ENCODE measurements around the gene TTLL6.

TTLL6 gene

GRCh38 chr17:48747445-48748363 lies 69.3 kb downstream of the TTLL6 start:
- Histone ChIP-seq H3K4me3 (ENCODE audit: insufficient read length, low read depth) (peak overlapping the region; percentile 12), H3K9ac (ENCODE audit: insufficient read length, low read depth) (peak overlapping the region; percentile 45), H3K4me1 (ENCODE audit: insufficient read depth, insufficient read length) (no peaks in the 10 kb centered on the region), H3K27me3 (ENCODE audit: insufficient read depth, insufficient read length) (peaks cover 100% of the 10 kb centered on the region), H3K36me3 (ENCODE audit: insufficient read depth, insufficient read length, low read length) (no peaks in the 10 kb centered on the region), H3K9me3 (ENCODE audit: insufficient read depth, low read length) (no peaks in the 10 kb centered on the region)
- DNase-seq (ENCODE audit: low read depth, low spot score), result no peak
- TF ChIP-seq YY1 (IDR thresholded peaks at IDR 0.05; ENCODE audit: insufficient read depth, insufficient read length) (no peak), SUZ12 (IDR thresholded peaks at IDR 0.05; ENCODE audit: extremely low read depth, insufficient read depth, insufficient read length) (peak; percentile 90), ZNF274 (IDR thresholded peaks at IDR 0.05; ENCODE audit: low read depth, low read length) (no peak)

- H3K4me3 ChIP-seq (ENCODE audit: insufficient read length, low read depth), result no peak overlapping the region
- peak; percentile 37 for TF ChIP-seq SUZ12 (IDR thresholded peaks at IDR 0.05; ENCODE audit: extremely low read depth, insufficient read depth, insufficient read length)
- no peak for TF ChIP-seq ZNF274 (IDR thresholded peaks at IDR 0.05; ENCODE audit: low read depth, low read length)
- H3K27me3 ChIP-seq (ENCODE audit: insufficient read depth, insufficient read length), result peaks cover 100% of the 10 kb centered on the region
- no peak for DNase-seq (ENCODE audit: low read depth, low spot score)
- no peaks in the 10 kb centered on the region for H3K36me3 ChIP-seq (ENCODE audit: insufficient read depth, insufficient read length, low read length)
- no peaks in the 10 kb centered on the region for H3K9me3 ChIP-seq (ENCODE audit: insufficient read depth, low read length)
- no peaks in the 10 kb centered on the region for H3K4me1 ChIP-seq (ENCODE audit: insufficient read depth, insufficient read length)
- H3K9ac ChIP-seq (ENCODE audit: insufficient read length, low read depth), result peak overlapping the region; percentile 45
These were observed 70.0 kb downstream of the TTLL6 start for GRCh38 chr17:48746916-48747444.

DNA sequence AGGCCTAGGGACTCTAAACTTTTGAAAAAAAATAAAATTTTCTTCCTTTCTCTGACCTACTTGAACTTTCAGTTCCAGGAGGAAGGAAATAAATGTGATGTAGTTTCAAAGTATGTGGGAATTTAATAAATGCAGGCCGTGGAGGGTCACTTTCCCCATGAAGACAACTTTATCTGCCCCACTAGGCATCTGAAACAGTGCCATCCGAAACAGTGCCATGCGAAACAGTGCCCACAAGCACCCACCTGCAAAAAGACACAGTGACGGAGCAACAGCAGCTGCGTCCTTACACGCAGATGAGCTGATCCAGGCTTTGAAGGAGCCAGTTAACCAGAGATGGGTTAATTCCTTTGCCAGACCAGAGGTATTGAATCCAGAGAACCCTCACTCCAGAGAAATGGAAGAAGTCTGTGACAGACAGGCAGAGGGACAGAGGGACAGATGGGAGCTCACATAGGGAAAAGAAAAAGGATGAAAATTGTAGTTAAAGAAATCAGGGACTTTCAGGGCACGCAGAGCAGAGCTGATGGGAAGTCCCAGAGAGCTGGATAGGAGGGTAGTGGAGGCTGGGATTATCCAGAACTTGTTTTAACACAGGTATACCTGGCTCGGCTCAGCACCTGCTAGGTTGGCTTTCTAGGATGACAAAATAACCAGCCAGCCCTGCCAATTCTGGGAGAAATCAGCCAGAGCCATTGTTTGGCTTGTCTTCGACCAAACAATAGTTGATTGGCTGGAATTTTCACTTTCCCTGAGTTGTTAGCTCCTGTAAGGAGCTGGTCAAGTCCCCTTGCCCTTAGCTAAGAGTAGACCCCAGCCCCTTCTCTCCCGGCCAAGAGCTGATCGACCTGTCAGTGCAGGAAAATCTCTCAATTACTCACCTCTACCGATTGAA lies 71.4 kb downstream of the TTLL6 start:
- H3K9me3 ChIP-seq (ENCODE audit: insufficient read depth, low read length), result no peaks in the 10 kb centered on the region
- no peak overlapping the region for H3K4me3 ChIP-seq (ENCODE audit: insufficient read length, low read depth)
- H3K27me3 ChIP-seq (ENCODE audit: insufficient read depth, insufficient read length), result peaks cover 100% of the 10 kb centered on the region
- no peaks in the 10 kb centered on the region for H3K4me1 ChIP-seq (ENCODE audit: insufficient read depth, insufficient read length)
- H3K9ac ChIP-seq (ENCODE audit: insufficient read length, low read depth), result no peak overlapping the region
- TF ChIP-seq ZNF274 (IDR thresholded peaks at IDR 0.05; ENCODE audit: low read depth, low read length), result no peak
- no peak for TF ChIP-seq YY1 (IDR thresholded peaks at IDR 0.05; ENCODE audit: insufficient read depth, insufficient read length)
- no peak for TF ChIP-seq SUZ12 (IDR thresholded peaks at IDR 0.05; ENCODE audit: extremely low read depth, insufficient read depth, insufficient read length)
- no peaks in the 10 kb centered on the region for H3K36me3 ChIP-seq (ENCODE audit: insufficient read depth, insufficient read length, low read length)
- no peak for DNase-seq (ENCODE audit: low read depth, low spot score)

GRCh38 chr17:48740537-48740936 lies 76.5 kb downstream of the TTLL6 start:
- TF ChIP-seq SUZ12 (IDR thresholded peaks at IDR 0.05; ENCODE audit: extremely low read depth, insufficient read depth, insufficient read length) (no peak), YY1 (IDR thresholded peaks at IDR 0.05; ENCODE audit: insufficient read depth, insufficient read length) (no peak), ZNF274 (IDR thresholded peaks at IDR 0.05; ENCODE audit: low read depth, low read length) (no peak)
- Histone ChIP-seq H3K4me1 (ENCODE audit: insufficient read depth, insufficient read length) (no peaks in the 10 kb centered on the region), H3K4me3 (ENCODE audit: insufficient read length, low read depth) (no peak overlapping the region), H3K27me3 (ENCODE audit: insufficient read depth, insufficient read length) (peaks cover 100% of the 10 kb centered on the region), H3K36me3 (ENCODE audit: insufficient read depth, insufficient read length, low read length) (no peaks in the 10 kb centered on the region), H3K9ac (ENCODE audit: insufficient read length, low read depth) (no peak overlapping the region), H3K9me3 (ENCODE audit: insufficient read depth, low read length) (0 out of 2 replicates have a peak, but pooled peaks cover 4% of the 10 kb centered on the region)
- DNase-seq (ENCODE audit: low read depth, low spot score), result no peak

DNA sequence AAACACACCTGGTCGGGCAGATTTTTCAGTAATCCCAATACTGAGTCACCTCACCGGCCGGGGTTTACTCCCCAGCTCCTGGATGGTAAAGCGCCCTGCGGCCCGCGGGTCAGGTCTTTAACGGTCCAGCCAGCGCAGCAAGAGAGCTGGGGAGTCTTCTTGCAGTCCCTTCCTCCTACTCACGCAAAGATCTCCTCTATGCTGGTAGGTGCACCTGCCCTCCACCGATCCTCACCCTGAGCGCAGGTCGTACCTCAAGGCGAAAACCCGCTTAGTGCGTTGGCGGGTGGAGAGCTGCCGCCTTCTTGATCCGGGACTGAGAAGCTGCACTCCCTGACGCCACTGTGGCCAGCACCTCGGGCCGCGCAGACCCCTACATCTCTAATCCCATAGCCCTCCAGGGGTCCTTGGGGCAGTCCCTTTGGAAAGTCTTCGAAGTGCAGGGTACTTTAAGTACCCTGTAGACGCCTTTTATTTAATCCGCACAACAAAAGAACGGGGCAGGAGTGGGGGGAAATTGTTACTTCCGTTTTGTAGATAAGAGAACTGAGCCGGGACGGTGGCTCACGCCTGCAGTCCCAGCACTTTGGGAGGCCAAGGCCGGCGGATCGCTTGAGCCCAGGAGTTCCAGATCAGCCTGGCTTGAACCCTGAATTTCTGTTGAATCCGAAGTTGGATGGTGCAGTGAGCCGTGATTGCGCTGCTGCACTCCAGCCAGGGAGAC lies 78.1 kb downstream of the TTLL6 start:
- Histone ChIP-seq H3K4me1 (ENCODE audit: insufficient read depth, insufficient read length) (peaks cover 4% of the 10 kb centered on the region), H3K27me3 (ENCODE audit: insufficient read depth, insufficient read length) (peaks cover 100% of the 10 kb centered on the region), H3K9me3 (ENCODE audit: insufficient read depth, low read length) (0 out of 2 replicates have a peak, but pooled peaks cover 4% of the 10 kb centered on the region), H3K36me3 (ENCODE audit: insufficient read depth, insufficient read length, low read length) (no peaks in the 10 kb centered on the region), H3K4me3 (ENCODE audit: insufficient read length, low read depth) (no peak overlapping the region), H3K9ac (ENCODE audit: insufficient read length, low read depth) (no peak overlapping the region)
- no peak for DNase-seq (ENCODE audit: low read depth, low spot score)
- no peak for TF ChIP-seq SUZ12 (IDR thresholded peaks at IDR 0.05; ENCODE audit: extremely low read depth, insufficient read depth, insufficient read length)
- TF ChIP-seq ZNF274 (IDR thresholded peaks at IDR 0.05; ENCODE audit: low read depth, low read length), result no peak
- no peak for TF ChIP-seq YY1 (IDR thresholded peaks at IDR 0.05; ENCODE audit: insufficient read depth, insufficient read length)

- Histone ChIP-seq H3K9ac (ENCODE audit: insufficient read length, low read depth) (no peak overlapping the region), H3K36me3 (ENCODE audit: insufficient read depth, insufficient read length, low read length) (no peaks in the 10 kb centered on the region), H3K27me3 (ENCODE audit: insufficient read depth, insufficient read length) (peaks cover 100% of the 10 kb centered on the region), H3K9me3 (ENCODE audit: insufficient read depth, low read length) (0 out of 2 replicates have a peak, but pooled peaks cover 4% of the 10 kb centered on the region), H3K4me3 (ENCODE audit: insufficient read length, low read depth) (no peak overlapping the region), H3K4me1 (ENCODE audit: insufficient read depth, insufficient read length) (peaks cover 5% of the 10 kb centered on the region)
- no peak for DNase-seq (ENCODE audit: low read depth, low spot score)
- TF ChIP-seq YY1 (IDR thresholded peaks at IDR 0.05; ENCODE audit: insufficient read depth, insufficient read length) (no peak), ZNF274 (IDR thresholded peaks at IDR 0.05; ENCODE audit: low read depth, low read length) (no peak), SUZ12 (IDR thresholded peaks at IDR 0.05; ENCODE audit: extremely low read depth, insufficient read depth, insufficient read length) (no peak)
These were observed 78.6 kb downstream of the TTLL6 start for GRCh38 chr17:48738424-48738802.
